ENCODE results near the gene HBA1. TPM values are rescaled to one million over a fixed set of nuclear protein-coding genes. Genes with fewer than 3 reads are reported as not detected.
"Not testable (repeated sequence)": the region's sequence is repeated elsewhere in the genome, so short reads cannot be mapped to it uniquely, and the experiment has no call there.

The HBA1 gene
- total RNA-seq, 1 experiment from 2014 or later: not detected

- Histone ChIP-seq H4K20me1 (ENCODE audit: insufficient read depth, low read depth, low read length) (0 out of 2 replicates have a peak, but pooled peaks cover 4% of the 10 kb centered on the region), H3K4me3 (ENCODE audit: low read length) (no peak overlapping the region), H3K36me3 (ENCODE audit: insufficient read depth, low read length) (peaks cover 45% of the 10 kb centered on the region), H3K4me1 (ENCODE audit: low read length) (no peaks in the 10 kb centered on the region), H2AFZ (ENCODE audit: low read length) (no peak overlapping the region), H3K4me2 (ENCODE audit: low read depth, low read length, poor library complexity, severe bottlenecking) (no peak overlapping the region), H3K9me2 (replicated peaks; ENCODE audit: insufficient read depth, low read length) (no peaks in the 10 kb centered on the region), H3K79me2 (ENCODE audit: low read length) (no peaks in the 10 kb centered on the region), H3K9ac (ENCODE audit: low read length) (no peak overlapping the region), H3K9me3 (ENCODE audit: low read length) (no peaks in the 10 kb centered on the region), H3K27me3 (ENCODE audit: low read length) (no peaks in the 10 kb centered on the region), H3K27ac (ENCODE audit: low read length) (no peak overlapping the region)
- no peak for DNase-seq
Measured at GRCh38 chr16:193441-193840, 17.0 kb downstream of the HBA1 start.

- H3K36me3 ChIP-seq (ENCODE audit: insufficient read depth, low read length): peaks cover 42% of the 10 kb centered on the region
- 0 out of 2 replicates have a peak, but pooled peaks cover 4% of the 10 kb centered on the region for H4K20me1 ChIP-seq (ENCODE audit: insufficient read depth, low read depth, low read length)
- H3K9me2 ChIP-seq (replicated peaks; ENCODE audit: insufficient read depth, low read length): no peaks in the 10 kb centered on the region
- no peak overlapping the region for H2AFZ ChIP-seq (ENCODE audit: low read length)
- no peak for DNase-seq
- H3K9me3 ChIP-seq (ENCODE audit: low read length): no peaks in the 10 kb centered on the region
- H3K4me1 ChIP-seq (ENCODE audit: low read length): no peaks in the 10 kb centered on the region
- H3K79me2 ChIP-seq (ENCODE audit: low read length): no peaks in the 10 kb centered on the region
- H3K4me2 ChIP-seq (ENCODE audit: low read depth, low read length, poor library complexity, severe bottlenecking): no peak overlapping the region
- H3K4me3 ChIP-seq (ENCODE audit: low read length): no peak overlapping the region
- no peaks in the 10 kb centered on the region for H3K27me3 ChIP-seq (ENCODE audit: low read length)
- H3K9ac ChIP-seq (ENCODE audit: low read length): no peak overlapping the region
- no peak overlapping the region for H3K27ac ChIP-seq (ENCODE audit: low read length)
Measured at GRCh38 chr16:194516-194915, 18.0 kb downstream of the HBA1 start.

GRCh38 chr16:200388-200787, 23.9 kb downstream of the HBA1 start:
- no peak overlapping the region for H3K4me3 ChIP-seq (ENCODE audit: low read length)
- no peaks in the 10 kb centered on the region for H3K27me3 ChIP-seq (ENCODE audit: low read length)
- no peak for DNase-seq
- no peaks in the 10 kb centered on the region for H3K9me3 ChIP-seq (ENCODE audit: low read length)
- H4K20me1 ChIP-seq (ENCODE audit: insufficient read depth, low read depth, low read length): 0 out of 2 replicates have a peak, but pooled peaks cover 8% of the 10 kb centered on the region
- H3K36me3 ChIP-seq (ENCODE audit: insufficient read depth, low read length): peaks cover 40% of the 10 kb centered on the region
- H3K79me2 ChIP-seq (ENCODE audit: low read length): 0 out of 2 replicates have a peak, but pooled peaks cover 4% of the 10 kb centered on the region
- no peaks in the 10 kb centered on the region for H3K4me1 ChIP-seq (ENCODE audit: low read length)
- no peak overlapping the region for H3K9ac ChIP-seq (ENCODE audit: low read length)
- H2AFZ ChIP-seq (ENCODE audit: low read length): no peak overlapping the region
- H3K9me2 ChIP-seq (replicated peaks; ENCODE audit: insufficient read depth, low read length): no peaks in the 10 kb centered on the region
- H3K4me2 ChIP-seq (ENCODE audit: low read depth, low read length, poor library complexity, severe bottlenecking): no peak overlapping the region
- no peak overlapping the region for H3K27ac ChIP-seq (ENCODE audit: low read length)

DNA sequence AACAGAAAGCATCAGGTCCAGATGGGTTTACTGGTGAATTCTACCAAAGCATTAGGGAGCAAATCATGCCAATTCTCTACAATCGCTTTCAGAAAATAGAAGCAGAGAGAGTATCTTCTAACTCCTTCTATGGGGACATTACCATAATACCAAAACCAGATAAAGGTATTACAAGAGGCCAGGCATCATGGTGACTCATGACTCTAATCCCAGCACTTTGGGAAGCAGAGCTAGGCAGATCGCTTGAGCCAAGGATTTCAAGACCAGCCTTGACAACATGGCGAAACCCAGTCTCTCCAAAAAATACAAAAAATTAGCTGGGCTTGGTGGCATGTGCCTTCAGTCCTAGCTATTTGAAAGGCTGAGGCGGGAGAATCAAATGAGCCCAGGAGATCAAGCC, 26.8 kb downstream of the HBA1 start:
- Histone ChIP-seq H3K9ac (ENCODE audit: low read length) (no peak overlapping the region), H3K4me3 (ENCODE audit: low read length) (no peak overlapping the region), H3K4me2 (ENCODE audit: low read depth, low read length, poor library complexity, severe bottlenecking) (no peak overlapping the region), H3K36me3 (ENCODE audit: insufficient read depth, low read length) (peaks cover 43% of the 10 kb centered on the region), H3K9me2 (replicated peaks; ENCODE audit: insufficient read depth, low read length) (no peaks in the 10 kb centered on the region), H4K20me1 (ENCODE audit: insufficient read depth, low read depth, low read length) (0 out of 2 replicates have a peak, but pooled peaks cover 4% of the 10 kb centered on the region), H3K4me1 (ENCODE audit: low read length) (no peaks in the 10 kb centered on the region), H3K27me3 (ENCODE audit: low read length) (no peaks in the 10 kb centered on the region), H2AFZ (ENCODE audit: low read length) (no peak overlapping the region), H3K79me2 (ENCODE audit: low read length) (peaks cover 7% of the 10 kb centered on the region; the same call in 1 of the 2 replicates), H3K9me3 (ENCODE audit: low read length) (no peaks in the 10 kb centered on the region), H3K27ac (ENCODE audit: low read length) (no peak overlapping the region)
- DNase-seq: no peak

DNA sequence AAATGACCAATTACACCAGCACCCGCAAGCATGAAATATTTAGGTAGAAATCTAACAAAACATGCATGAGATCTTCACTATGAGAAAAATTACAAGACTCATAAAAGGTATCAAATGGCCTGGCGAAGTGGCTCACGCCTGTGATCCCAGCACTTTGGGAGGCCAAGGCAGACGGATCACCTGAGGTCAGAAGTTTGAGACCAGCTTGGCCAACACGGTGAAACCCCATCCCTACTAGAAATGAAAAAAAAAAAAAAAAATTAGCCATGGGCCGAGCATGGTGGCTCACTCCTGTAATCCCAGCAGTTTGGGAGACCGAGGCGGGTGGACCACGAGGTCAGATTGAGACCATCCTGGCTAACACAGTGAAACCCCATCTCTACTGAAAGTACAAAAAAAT, 27.6 kb downstream of the HBA1 start:
- not testable (repeated sequence) for H3K4me3 ChIP-seq (ENCODE audit: low read length); DNase-seq; H3K27me3 ChIP-seq (ENCODE audit: low read length); H2AFZ ChIP-seq (ENCODE audit: low read length); H3K9ac ChIP-seq (ENCODE audit: low read length); H3K27ac ChIP-seq (ENCODE audit: low read length); H3K4me2 ChIP-seq (ENCODE audit: low read depth, low read length, poor library complexity, severe bottlenecking); H4K20me1 ChIP-seq (ENCODE audit: insufficient read depth, low read depth, low read length); H3K9me2 ChIP-seq (replicated peaks; ENCODE audit: insufficient read depth, low read length); H3K9me3 ChIP-seq (ENCODE audit: low read length); H3K4me1 ChIP-seq (ENCODE audit: low read length)
- Histone ChIP-seq H3K79me2 (ENCODE audit: low read length) (peaks cover 14% of the 10 kb centered on the region), H3K36me3 (ENCODE audit: insufficient read depth, low read length) (peaks cover 43% of the 10 kb centered on the region)

- H3K9me3 ChIP-seq (ENCODE audit: low read length); H3K4me2 ChIP-seq (ENCODE audit: low read depth, low read length, poor library complexity, severe bottlenecking); DNase-seq; H3K27me3 ChIP-seq (ENCODE audit: low read length); H3K9ac ChIP-seq (ENCODE audit: low read length); H3K4me3 ChIP-seq (ENCODE audit: low read length); H3K27ac ChIP-seq (ENCODE audit: low read length); H2AFZ ChIP-seq (ENCODE audit: low read length); H3K4me1 ChIP-seq (ENCODE audit: low read length); H3K9me2 ChIP-seq (replicated peaks; ENCODE audit: insufficient read depth, low read length): not testable (repeated sequence)
- H3K36me3 ChIP-seq (ENCODE audit: insufficient read depth, low read length): peaks cover 49% of the 10 kb centered on the region
- peaks cover 21% of the 10 kb centered on the region for H4K20me1 ChIP-seq (ENCODE audit: insufficient read depth, low read depth, low read length)
- peaks cover 44% of the 10 kb centered on the region for H3K79me2 ChIP-seq (ENCODE audit: low read length)
Measured at GRCh38 chr16:209359-209758, 32.9 kb downstream of the HBA1 start.

GRCh38 chr16:211631-212180, 35.2 kb downstream of the HBA1 start:
- not testable (repeated sequence) for H3K9me2 ChIP-seq (replicated peaks; ENCODE audit: insufficient read depth, low read length); DNase-seq; H3K27me3 ChIP-seq (ENCODE audit: low read length); H3K27ac ChIP-seq (ENCODE audit: low read length); H3K4me3 ChIP-seq (ENCODE audit: low read length); H3K9ac ChIP-seq (ENCODE audit: low read length); H3K4me2 ChIP-seq (ENCODE audit: low read depth, low read length, poor library complexity, severe bottlenecking); H2AFZ ChIP-seq (ENCODE audit: low read length); H3K4me1 ChIP-seq (ENCODE audit: low read length); H3K9me3 ChIP-seq (ENCODE audit: low read length)
- Histone ChIP-seq H3K79me2 (ENCODE audit: low read length) (peaks cover 49% of the 10 kb centered on the region), H3K36me3 (ENCODE audit: insufficient read depth, low read length) (peaks cover 33% of the 10 kb centered on the region; the same call in 1 of the 2 replicates), H4K20me1 (ENCODE audit: insufficient read depth, low read depth, low read length) (peaks cover 17% of the 10 kb centered on the region)

- Histone ChIP-seq H3K4me2 (ENCODE audit: low read depth, low read length, poor library complexity, severe bottlenecking) (no peak overlapping the region), H3K9ac (ENCODE audit: low read length) (no peak overlapping the region), H3K9me2 (replicated peaks; ENCODE audit: insufficient read depth, low read length) (no peaks in the 10 kb centered on the region), H4K20me1 (ENCODE audit: insufficient read depth, low read depth, low read length) (peaks cover 17% of the 10 kb centered on the region), H3K4me1 (ENCODE audit: low read length) (no peaks in the 10 kb centered on the region), H3K27me3 (ENCODE audit: low read length) (no peaks in the 10 kb centered on the region), H3K36me3 (ENCODE audit: insufficient read depth, low read length) (peaks cover 33% of the 10 kb centered on the region; the same call in 1 of the 2 replicates), H2AFZ (ENCODE audit: low read length) (no peak overlapping the region), H3K9me3 (ENCODE audit: low read length) (no peaks in the 10 kb centered on the region), H3K79me2 (ENCODE audit: low read length) (peaks cover 56% of the 10 kb centered on the region), H3K4me3 (ENCODE audit: low read length) (no peak overlapping the region), H3K27ac (ENCODE audit: low read length) (no peak overlapping the region)
- DNase-seq: no peak
Measured at GRCh38 chr16:212999-213398, 36.5 kb downstream of the HBA1 start.
